GM12892 (cell line): Measurements from ENCODE around the gene TAF1L.

Experiments
- POLR2A ChIP-seq: IDR thresholded peaks from 2 replicates; pipeline ENCODE4 v1.6.1; 2011; ENCODE audit warnings: low read depth, low read length, control low read depth
- POLR2AphosphoS5 ChIP-seq: IDR thresholded peaks from 2 replicates; pipeline ENCODE4 v1.6.1; 2011; ENCODE audit warnings: low read depth, low read length, control low read depth

- TF ChIP-seq POLR2AphosphoS5 (no peak), POLR2A (no peak)
Observed at GRCh38 chr9:32627394-32627954, 8.0 kb downstream of the TAF1L start.
